ENCODE measurements around the gene PF4V1.

Gene PF4V1

GRCh38 chr4:73870768-73871167 lies 17.7 kb downstream of the PF4V1 start:
- no peaks in the 10 kb centered on the region for H3K36me3 ChIP-seq (ENCODE audit: insufficient read depth, low read length)
- H3K4me2 ChIP-seq (ENCODE audit: low read depth, low read length, poor library complexity, severe bottlenecking) = no peak overlapping the region
- H2AFZ ChIP-seq (ENCODE audit: low read length) = no peak overlapping the region
- H3K9me3 ChIP-seq (ENCODE audit: insufficient read depth, low read depth, low read length) = no peaks in the 10 kb centered on the region
- no peaks in the 10 kb centered on the region for H3K79me2 ChIP-seq (ENCODE audit: insufficient read depth, low read length)
- H3K9ac ChIP-seq (ENCODE audit: low read depth, low read length, poor library complexity, severe bottlenecking) = no peak overlapping the region
- no peaks in the 10 kb centered on the region for H4K20me1 ChIP-seq (ENCODE audit: insufficient read depth, low read length, poor library complexity, severe bottlenecking)
- no peak for TF ChIP-seq EZH2phosphoT487 (IDR thresholded peaks at IDR 0.05; ENCODE audit: borderline replicate concordance)
- TF ChIP-seq, protein P1, sequence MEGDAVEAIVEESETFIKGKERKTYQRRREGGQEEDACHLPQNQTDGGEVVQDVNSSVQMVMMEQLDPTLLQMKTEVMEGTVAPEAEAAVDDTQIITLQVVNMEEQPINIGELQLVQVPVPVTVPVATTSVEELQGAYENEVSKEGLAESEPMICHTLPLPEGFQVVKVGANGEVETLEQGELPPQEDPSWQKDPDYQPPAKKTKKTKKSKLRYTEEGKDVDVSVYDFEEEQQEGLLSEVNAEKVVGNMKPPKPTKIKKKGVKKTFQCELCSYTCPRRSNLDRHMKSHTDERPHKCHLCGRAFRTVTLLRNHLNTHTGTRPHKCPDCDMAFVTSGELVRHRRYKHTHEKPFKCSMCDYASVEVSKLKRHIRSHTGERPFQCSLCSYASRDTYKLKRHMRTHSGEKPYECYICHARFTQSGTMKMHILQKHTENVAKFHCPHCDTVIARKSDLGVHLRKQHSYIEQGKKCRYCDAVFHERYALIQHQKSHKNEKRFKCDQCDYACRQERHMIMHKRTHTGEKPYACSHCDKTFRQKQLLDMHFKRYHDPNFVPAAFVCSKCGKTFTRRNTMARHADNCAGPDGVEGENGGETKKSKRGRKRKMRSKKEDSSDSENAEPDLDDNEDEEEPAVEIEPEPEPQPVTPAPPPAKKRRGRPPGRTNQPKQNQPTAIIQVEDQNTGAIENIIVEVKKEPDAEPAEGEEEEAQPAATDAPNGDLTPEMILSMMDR (conservative IDR thresholded peaks at IDR 0.05; ENCODE audit: low read length) = no peak
- no peaks in the 10 kb centered on the region for H3K27me3 ChIP-seq (ENCODE audit: insufficient read depth, low read length, poor library complexity, severe bottlenecking)
- H3K4me3 ChIP-seq (ENCODE audit: low read length, poor library complexity, severe bottlenecking) = no peak overlapping the region
- no peaks in the 10 kb centered on the region for H3F3A ChIP-seq (ENCODE audit: low read depth)
- no peaks in the 10 kb centered on the region for H3K4me1 ChIP-seq (ENCODE audit: insufficient read depth, low read length, poor library complexity, severe bottlenecking)
- no peaks in the 10 kb centered on the region for H3K9me2 ChIP-seq (replicated peaks; ENCODE audit: low read depth, low read length)

- no peak for TF ChIP-seq EZH2phosphoT487 (IDR thresholded peaks at IDR 0.05; ENCODE audit: borderline replicate concordance)
- TF ChIP-seq, protein P1 (conservative IDR thresholded peaks at IDR 0.05; ENCODE audit: low read length) = no peak
- no peaks in the 10 kb centered on the region for H3F3A ChIP-seq (ENCODE audit: low read depth)
- no peaks in the 10 kb centered on the region for H3K4me1 ChIP-seq (ENCODE audit: insufficient read depth, low read length, poor library complexity, severe bottlenecking)
- H3K79me2 ChIP-seq (ENCODE audit: insufficient read depth, low read length) = no peaks in the 10 kb centered on the region
- no peak overlapping the region for H2AFZ ChIP-seq (ENCODE audit: low read length)
- H3K9me3 ChIP-seq (ENCODE audit: insufficient read depth, low read depth, low read length) = no peaks in the 10 kb centered on the region
- H4K20me1 ChIP-seq (ENCODE audit: insufficient read depth, low read length, poor library complexity, severe bottlenecking) = no peaks in the 10 kb centered on the region
- no peak overlapping the region for H3K4me3 ChIP-seq (ENCODE audit: low read length, poor library complexity, severe bottlenecking)
- H3K36me3 ChIP-seq (ENCODE audit: insufficient read depth, low read length) = no peaks in the 10 kb centered on the region
- H3K27me3 ChIP-seq (ENCODE audit: insufficient read depth, low read length, poor library complexity, severe bottlenecking) = no peaks in the 10 kb centered on the region
- H3K4me2 ChIP-seq (ENCODE audit: low read depth, low read length, poor library complexity, severe bottlenecking) = no peak overlapping the region
- H3K9me2 ChIP-seq (replicated peaks; ENCODE audit: low read depth, low read length) = no peaks in the 10 kb centered on the region
- H3K9ac ChIP-seq (ENCODE audit: low read depth, low read length, poor library complexity, severe bottlenecking) = no peak overlapping the region
Measured at GRCh38 chr4:73871511-73872310, 18.6 kb downstream of the PF4V1 start.

- no peak for TF ChIP-seq EZH2phosphoT487 (IDR thresholded peaks at IDR 0.05; ENCODE audit: borderline replicate concordance)
- TF ChIP-seq, protein P1 (conservative IDR thresholded peaks at IDR 0.05; ENCODE audit: low read length) = no peak
- H3K9ac ChIP-seq (ENCODE audit: low read depth, low read length, poor library complexity, severe bottlenecking) = no peak overlapping the region
- H3K79me2 ChIP-seq (ENCODE audit: insufficient read depth, low read length) = no peaks in the 10 kb centered on the region
- no peaks in the 10 kb centered on the region for H3K27me3 ChIP-seq (ENCODE audit: insufficient read depth, low read length, poor library complexity, severe bottlenecking)
- no peaks in the 10 kb centered on the region for H3F3A ChIP-seq (ENCODE audit: low read depth)
- no peak overlapping the region for H2AFZ ChIP-seq (ENCODE audit: low read length)
- no peak overlapping the region for H3K4me3 ChIP-seq (ENCODE audit: low read length, poor library complexity, severe bottlenecking)
- H3K36me3 ChIP-seq (ENCODE audit: insufficient read depth, low read length) = no peaks in the 10 kb centered on the region
- H3K9me3 ChIP-seq (ENCODE audit: insufficient read depth, low read depth, low read length) = no peaks in the 10 kb centered on the region
- no peaks in the 10 kb centered on the region for H4K20me1 ChIP-seq (ENCODE audit: insufficient read depth, low read length, poor library complexity, severe bottlenecking)
- H3K4me1 ChIP-seq (ENCODE audit: insufficient read depth, low read length, poor library complexity, severe bottlenecking) = no peaks in the 10 kb centered on the region
- H3K4me2 ChIP-seq (ENCODE audit: low read depth, low read length, poor library complexity, severe bottlenecking) = no peak overlapping the region
- no peaks in the 10 kb centered on the region for H3K9me2 ChIP-seq (replicated peaks; ENCODE audit: low read depth, low read length)
Measured at GRCh38 chr4:73872316-73873108, 19.4 kb downstream of the PF4V1 start.
